GM10266 (cell line): ENCODE data around the gene GPR180.

Source experiments
- DNase-seq: peaks from one replicate; pipeline ENCODE4 v3.0.0; 2012; ENCODE audit errors: extremely low spot score
- CTCF ChIP-seq: IDR thresholded peaks from 2 replicates; pipeline ENCODE4 v1.5.1; 2012; ENCODE audit warnings: mild to moderate bottlenecking, low read depth; ENCODE audit not compliant: control insufficient read depth, insufficient read depth; ENCODE audit errors: missing control alignments

Gene GPR180

DNA sequence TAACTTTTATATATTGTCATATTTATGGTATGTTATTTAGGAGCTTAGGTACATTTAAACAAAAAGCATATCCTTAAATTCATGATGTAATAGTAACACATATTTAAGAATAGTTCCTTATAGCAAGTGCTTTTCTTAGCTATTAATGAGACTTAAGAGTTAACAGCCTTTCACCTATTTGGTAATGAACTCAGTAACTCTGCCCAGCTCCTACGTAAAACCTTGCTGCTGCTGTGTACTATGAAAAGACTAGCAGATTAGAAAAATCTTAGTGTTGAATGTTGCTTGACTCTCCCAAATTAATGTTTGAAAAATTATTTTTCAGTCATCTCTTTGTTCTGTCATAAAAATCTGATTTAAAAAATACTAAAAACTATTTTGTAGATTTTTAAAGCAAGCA lies 6.9 kb downstream of the GPR180 start:
- no peak for DNase-seq
- TF ChIP-seq CTCF, result no peak

DNA sequence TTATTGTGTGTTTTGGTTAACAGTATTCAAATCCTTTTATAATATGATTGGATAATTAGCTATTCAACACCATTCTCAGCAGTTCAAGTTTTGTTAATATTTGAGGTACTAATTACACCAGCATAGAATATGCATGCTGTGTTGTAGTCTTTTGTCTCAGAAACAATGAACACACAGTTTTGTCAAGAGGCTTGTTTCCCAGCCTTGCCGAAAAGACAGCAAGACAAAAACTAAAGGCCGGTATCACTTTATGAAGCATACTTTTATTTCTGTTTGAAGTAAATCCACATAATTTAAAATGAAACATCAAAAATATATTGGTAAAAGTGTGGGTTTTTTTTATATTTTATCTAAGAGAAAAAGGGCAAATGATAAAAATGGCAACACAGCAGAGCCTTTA lies 7.5 kb downstream of the GPR180 start:
- no peak for DNase-seq
- no peak for TF ChIP-seq CTCF

DNA sequence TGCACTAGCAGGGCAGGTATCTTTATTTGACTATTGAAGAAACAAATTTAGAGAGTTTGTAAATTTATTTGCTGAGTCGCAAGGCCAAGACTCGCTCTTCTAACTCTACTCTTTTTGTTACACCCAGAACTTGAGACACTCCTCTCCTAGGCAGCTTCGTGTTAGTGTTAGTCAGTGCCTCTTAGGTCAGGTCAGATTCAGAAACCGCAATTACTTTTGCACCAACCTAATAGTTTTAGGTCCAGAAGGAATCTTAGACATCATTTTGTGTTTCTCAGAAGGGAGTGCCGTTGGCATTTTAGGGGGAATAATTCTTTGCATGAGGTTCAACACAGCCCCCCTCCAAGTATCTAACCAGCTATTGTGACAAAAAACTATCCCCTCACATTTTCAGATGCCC lies 8.8 kb downstream of the GPR180 start:
- TF ChIP-seq CTCF, result no peak
- no peak for DNase-seq

DNA sequence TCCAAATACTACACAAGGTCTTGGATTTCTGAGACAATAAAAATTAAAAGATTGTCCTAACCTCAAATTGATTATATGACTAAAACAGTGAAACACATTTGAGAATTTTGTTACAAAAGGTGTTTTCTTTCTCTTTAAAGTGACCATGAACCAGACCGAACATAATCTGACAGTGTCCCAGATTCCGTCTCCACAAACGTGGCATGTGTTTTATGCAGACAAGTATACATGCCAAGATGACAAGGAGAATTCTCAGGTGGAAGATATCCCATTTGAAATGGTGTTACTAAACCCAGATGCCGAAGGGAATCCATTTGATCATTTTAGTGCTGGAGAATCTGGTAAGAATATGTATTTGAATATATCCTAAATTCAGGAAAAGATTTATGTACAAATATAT lies 10.4 kb downstream of the GPR180 start:
- no peak for TF ChIP-seq CTCF

DNA sequence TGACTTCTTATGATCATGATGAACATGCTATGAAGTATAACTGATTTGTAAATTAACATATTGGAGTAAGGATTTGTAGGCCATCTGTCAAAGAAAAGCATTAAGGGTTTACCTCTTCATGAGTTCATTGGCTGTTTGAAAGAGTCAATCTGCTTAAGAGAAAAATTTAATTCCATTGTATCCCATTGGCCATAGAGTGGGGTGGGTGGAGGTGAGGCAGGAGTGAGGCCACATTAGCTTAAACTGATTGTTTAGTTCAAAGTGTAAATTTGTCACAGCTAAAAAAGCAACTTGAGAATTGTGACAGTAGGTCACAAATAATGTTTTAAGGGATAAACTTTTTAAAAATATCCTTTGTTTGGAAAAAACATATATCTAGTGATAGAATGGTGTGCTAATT lies 11.4 kb downstream of the GPR180 start:
- TF ChIP-seq CTCF, result no peak
- DNase-seq, result no peak

More for the DNA sequence above, 10.4 kb downstream of the GPR180 start:
- no peak for DNase-seq

- no peak for DNase-seq
- peak; percentile 65 for TF ChIP-seq CTCF
Measured at GRCh38 chr13:94617389-94618000, 15.8 kb downstream of the GPR180 start.

- no peak for DNase-seq
- TF ChIP-seq CTCF, result peak; percentile 75
Measured at GRCh38 chr13:94620286-94620896, 18.7 kb downstream of the GPR180 start.
